GM18870 (cell line): Measurements from ENCODE around the gene LDB3.

Experiments used
- ATAC-seq: cut with Tn5 transposase; IDR thresholded peaks from one replicate; pipeline ENCODE4 v1.9.1; 2021; ENCODE audit warnings: moderate library complexity; ENCODE audit not compliant: unreplicated experiment

The LDB3 gene

DNA sequence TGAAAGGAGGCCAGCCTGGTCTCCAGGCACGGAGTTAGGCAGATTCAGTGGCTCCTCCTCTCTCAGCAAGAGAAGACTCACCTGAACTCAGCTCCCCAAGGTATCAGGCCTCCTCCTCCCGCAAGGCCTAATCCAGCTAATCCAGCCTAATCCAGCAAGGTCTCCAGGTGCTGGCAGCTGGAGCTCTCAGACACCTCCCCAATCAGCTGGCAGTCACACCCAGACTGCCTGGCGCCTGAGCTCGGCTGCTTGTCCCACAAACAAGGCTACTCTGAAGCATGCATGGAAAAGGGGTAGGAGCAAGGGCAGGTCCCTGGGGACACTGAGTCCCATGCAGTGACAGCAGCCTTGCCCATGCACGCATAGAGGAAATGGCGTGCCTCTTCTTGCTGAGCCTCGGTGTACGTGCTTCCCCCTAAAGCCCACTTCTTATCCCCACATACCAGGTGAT lies 17.3 kb upstream of the LDB3 start:
- no peak for ATAC-seq

DNA sequence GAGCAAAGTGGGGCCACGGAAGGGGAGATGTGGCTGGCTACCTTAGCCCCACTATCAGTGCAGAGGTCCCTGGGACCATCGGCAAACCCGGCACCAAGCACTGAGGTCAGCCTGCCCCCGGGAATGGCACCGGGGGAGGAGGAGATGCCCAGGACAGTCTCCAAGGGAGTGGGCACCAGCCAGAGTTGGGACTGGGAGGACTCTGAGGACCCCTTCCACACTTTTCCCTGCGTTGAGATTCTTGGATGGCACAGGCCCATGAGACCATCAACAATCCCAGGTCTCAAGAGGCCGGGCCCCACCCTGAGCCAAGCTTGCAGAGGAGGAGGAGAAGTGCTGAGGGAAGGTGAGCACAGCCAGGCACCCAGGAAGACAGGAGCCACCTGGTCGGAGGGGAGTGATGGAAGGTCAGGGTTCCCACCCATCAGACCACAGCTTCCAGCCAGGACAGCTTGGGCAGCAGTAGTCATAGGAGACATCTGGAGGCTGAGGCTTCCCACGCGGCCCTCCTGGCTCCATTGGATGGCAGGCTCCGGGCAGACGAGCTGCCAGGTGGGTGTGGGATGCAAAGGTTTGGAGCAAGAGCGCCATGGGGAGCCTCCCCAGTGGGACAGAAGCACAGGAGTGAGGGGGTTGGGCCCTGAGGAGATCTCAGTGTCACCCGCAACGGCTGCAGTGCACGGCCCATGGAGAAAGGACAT lies 16.5 kb upstream of the LDB3 start:
- no peak for ATAC-seq

DNA sequence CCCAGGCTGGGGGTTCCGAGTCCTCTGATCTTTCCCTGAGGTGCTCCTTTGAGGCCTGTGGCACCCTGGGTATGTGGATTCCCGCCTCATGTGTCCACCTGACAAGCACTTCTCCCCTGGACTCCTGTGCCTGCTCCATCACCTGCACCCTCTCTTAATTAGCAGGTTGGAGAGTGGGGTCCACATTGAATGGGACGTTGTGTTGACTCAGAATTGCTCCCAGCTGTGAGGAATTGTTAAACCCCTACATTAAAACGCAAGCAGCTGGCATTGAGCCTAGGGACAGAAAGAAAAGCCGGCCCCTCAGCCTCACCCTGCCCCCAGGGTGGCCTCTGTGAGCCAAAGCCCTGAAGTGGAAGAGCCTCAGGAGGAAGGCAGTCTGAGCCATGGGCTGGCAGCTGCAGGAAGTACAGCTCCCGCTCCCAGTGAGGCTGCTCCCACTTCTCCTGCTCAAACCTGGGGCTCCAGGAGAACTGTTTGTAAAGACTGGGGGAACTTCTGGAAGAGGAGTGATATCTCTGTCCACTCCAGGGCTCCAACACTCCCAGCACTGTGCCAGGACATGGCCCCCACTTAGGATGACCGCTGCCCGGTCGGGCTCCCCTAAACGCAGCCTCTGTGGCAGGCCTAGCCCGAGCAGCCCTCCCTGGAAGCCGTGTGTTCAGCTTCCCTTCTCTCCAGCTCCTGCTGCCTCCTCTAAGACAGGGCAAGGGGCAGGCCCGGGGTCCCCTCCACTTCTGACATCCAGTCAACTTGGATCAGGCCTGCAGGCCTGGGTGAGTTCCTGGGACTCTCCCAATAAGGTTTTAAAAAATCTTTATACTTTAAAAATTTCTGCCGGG lies 15.7 kb upstream of the LDB3 start:
- ATAC-seq = no peak

DNA sequence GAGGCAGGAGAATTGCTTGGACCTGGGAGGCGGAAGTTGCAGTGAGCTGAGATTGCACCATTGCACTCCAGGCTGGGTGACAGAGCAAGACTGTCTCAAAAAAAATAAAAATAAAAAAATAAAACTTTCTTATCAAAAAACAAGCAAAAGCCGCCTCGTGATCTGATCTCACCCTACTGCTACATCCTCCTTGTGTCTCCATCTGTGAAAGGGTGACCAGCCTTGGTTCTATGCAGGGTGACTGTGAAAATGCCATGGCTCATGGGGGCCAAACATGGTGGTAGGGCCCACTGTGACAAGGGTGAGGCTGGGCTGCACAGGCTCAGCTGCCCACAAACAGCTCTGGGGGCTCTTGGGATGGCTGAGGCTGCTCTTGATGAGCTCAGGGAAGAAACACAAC lies 14.9 kb upstream of the LDB3 start:
- ATAC-seq = no peak

DNA sequence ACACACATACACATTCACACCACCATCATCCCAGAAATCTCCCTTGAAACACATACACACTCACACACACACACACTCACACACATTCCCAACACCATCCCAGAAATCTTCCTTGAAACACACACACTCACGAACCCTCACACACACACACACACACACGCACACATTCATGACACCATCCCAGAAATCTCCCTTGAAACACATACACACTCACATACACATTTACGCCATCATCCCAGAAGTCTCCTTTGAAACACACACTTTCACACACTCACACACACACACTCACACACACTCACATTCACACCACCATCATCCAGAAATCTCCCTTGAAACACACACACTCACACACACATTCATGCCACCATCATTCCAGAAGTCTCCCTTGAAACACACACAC lies 14.3 kb upstream of the LDB3 start:
- ATAC-seq = no peak

DNA sequence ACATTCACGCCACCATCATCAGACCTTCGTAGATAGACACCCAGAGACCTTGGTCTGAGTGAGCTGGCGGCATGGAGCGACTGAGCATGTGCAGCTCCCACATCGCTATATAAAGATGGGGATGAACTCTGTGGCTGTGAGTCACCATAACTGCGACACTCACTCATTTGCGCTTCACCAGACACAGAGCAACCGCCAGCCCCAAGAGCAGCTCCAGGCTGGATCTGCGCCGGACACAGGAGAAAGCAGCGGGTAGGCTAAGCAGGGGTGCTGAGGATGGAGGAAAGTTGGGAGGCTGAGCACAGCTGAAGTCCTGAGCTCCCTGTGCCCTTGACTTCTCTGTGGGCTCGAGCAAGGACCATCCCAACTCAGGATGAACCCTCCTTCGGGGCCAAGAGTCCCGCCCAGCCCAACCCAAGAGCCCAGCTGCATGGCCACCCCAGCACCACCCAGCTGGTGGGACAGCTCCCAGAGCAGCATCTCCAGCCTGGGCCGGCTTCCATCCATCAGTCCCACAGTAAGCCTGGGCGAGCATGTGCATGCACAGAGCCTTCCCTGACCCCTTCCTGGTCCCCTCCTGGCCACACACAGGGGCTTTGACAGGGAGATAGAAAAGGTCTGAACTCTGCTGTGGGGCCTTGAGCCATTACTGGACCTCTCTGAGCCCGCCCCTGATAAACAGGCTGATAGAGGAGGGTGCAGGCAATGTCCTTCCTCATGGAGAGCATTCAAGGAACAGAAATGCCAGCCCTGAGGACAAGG lies 13.7 kb upstream of the LDB3 start, which contains the start of gene OPN4:
TSS of gene OPN4 (plus strand) at position 137 of the 762 bp plus-strand sequence. CDS start at position 374, 237 bp downstream.
- ATAC-seq = no peak

DNA sequence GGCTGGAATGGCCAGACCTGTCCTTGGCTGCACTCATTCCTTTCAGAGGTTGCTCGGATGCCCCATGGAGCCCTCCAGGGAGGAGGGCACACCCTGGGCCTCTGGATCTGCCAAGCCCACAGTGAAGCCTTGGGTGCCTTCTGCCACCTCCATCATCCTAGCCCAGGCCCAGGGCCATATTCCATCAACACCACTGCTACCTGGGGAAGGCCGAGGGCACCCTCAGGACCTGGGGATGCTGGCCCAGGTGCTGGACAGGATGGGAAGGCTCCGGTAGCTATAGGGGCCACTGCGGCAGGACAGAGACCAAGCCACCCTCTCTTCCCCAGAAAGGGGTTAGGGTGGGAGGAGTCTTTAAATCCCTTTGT lies 13.2 kb upstream of the LDB3 start:
- ATAC-seq = no peak

DNA sequence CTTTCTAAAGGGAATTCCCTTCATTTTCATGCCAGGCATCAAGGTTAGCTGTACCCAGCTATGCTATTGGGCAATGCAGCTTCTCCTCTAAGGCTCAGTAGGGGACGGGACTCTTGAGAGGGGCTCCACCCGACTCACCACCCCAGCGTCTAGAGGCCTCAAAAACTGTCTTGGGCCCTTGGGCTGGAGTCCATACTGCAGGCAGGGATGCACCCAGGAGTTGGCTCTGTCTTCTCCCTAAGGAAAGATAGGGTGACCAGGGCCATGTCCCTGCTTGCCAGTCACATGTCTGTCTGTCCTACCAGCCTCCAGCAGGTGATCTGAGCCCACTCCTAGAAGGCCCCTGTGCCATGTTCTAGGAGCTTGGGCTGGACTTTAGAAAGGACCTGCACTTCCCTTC lies 12.7 kb upstream of the LDB3 start:
- ATAC-seq = no peak

DNA sequence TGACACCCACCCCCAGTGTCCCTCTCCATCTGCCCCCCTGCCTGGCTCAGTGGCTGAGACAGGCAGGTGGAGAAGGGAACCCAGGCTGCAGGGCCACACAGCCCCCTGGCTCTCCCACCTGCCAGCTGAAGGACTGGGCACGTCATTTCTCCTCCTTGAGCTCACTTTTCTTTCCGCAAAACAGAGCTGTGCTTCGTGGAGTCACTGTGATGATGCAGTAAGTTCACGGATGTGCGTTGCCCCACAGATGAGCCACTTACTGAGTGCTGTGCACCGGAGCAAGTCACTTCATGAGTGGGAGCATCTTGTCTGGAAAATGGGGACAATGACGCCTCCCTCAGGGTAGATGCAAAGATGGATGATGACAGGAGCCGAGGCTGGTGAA lies 11.3 kb upstream of the LDB3 start:
- no peak for ATAC-seq

DNA sequence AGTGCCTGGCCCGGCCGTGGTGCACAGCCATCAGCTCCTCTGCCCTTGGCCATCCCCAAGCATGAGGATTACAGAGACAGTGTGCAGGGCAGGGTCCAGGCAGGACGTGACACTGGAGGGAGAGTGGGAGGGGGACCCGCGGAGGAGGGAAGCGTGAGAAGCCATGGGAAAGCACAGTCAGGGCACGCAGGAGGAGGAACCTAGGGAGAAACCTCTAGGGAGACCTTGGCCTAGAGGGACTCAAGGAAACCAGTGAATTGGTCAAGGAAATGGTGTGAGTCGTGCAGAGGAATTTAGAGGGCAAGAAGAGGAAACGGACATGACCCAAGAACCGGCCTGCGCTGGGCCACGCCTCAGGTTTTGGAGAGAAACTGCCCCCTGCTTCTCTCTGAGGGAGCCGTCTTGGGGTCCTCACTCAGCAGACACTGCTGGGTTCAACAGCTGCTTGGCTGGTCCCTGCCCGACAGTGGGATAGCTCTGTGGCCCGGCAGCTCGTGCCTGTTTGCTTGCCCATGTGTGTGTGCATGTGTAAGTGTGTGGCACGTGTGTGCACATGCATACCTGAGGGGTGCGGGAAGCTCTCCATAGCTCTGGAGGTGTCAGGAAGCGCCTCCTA lies 10.8 kb upstream of the LDB3 start:
- ATAC-seq = no peak

DNA sequence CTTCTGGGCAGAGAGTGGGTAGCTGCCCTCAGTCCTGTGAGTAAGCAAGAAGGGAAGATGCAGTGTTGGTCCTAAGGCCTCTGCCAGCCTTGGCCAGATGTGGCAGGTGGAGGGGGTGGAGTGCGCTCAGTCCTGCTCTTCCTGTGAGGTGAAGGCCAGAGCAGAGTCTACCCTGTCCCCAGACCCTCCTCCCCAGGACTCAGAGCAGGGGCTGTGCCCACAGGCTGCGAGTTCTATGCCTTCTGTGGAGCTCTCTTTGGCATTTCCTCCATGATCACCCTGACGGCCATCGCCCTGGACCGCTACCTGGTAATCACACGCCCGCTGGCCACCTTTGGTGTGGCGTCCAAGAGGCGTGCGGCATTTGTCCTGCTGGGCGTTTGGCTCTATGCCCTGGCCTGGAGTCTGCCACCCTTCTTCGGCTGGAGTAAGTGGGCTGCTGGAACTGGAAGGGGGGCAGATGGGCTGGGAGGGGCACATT lies 10.0 kb upstream of the LDB3 start:
- no peak for ATAC-seq

DNA sequence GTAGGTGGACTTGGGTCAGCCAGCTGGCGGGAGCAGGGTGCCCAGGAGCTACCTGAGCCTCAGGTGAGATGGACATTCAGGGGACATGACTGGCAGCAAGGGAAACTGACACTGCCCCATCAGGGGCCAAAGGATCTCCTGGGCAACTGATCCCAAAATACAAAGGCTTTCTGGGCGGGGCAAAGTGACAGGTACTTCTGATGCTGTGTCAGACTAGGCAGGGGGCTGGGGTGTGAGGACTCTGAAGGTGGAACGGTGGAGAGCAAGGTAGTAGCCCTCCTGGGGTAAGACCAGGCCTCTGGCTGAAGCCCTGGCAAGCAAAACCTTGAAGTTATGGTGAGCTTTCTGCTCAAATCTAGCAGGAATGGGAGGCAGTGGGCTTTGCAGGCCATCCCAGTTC lies 9.6 kb upstream of the LDB3 start:
- no peak for ATAC-seq

DNA sequence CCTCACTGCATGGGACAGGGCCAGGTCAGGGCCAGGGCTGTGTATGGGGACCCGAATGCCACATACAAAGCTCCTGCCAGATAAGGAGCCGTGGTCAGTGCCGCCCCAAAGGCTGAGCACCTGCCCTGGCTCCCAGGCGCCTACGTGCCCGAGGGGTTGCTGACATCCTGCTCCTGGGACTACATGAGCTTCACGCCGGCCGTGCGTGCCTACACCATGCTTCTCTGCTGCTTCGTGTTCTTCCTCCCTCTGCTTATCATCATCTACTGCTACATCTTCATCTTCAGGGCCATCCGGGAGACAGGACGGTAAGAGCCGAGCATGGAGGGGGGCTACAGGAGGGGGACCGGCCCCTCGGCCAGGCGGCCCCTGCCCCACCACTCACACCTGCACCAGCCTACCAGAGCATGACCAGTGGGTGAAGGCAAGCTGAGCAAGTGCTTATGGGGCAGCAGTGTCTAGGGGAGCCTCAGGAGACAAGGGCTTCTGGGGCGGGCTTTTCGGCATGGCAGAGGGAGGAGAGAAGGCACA lies 9.1 kb upstream of the LDB3 start:
- ATAC-seq = no peak

DNA sequence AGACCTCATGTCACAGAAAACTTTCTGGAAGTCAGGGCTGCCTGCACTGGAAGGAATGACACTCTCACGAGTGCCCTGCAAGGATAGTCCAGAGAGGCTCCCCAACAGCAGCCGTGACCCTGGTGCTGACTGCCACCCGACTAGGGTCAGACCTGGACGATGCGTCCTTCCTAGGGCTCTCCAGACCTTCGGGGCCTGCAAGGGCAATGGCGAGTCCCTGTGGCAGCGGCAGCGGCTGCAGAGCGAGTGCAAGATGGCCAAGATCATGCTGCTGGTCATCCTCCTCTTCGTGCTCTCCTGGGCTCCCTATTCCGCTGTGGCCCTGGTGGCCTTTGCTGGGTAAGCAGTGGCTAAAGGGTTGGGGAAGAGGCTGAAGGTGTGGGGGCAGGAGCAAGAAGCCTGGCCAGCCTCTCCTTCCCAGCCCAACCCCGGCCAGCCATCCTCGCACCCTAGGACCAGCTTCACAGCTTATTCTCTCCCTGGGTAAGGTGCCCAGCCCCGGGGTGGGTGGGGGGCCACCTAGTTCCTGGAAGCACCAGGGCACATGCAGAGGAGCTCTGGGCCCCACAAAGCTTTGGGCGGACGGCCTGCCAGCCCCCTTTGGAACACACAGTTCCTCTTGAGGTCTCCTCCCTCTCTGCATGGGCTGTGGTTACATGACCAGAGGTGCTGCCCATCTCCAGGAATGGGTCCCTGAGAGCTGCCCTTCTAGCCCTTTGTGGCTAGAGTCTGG lies 8.4 kb upstream of the LDB3 start:
- no peak for ATAC-seq

DNA sequence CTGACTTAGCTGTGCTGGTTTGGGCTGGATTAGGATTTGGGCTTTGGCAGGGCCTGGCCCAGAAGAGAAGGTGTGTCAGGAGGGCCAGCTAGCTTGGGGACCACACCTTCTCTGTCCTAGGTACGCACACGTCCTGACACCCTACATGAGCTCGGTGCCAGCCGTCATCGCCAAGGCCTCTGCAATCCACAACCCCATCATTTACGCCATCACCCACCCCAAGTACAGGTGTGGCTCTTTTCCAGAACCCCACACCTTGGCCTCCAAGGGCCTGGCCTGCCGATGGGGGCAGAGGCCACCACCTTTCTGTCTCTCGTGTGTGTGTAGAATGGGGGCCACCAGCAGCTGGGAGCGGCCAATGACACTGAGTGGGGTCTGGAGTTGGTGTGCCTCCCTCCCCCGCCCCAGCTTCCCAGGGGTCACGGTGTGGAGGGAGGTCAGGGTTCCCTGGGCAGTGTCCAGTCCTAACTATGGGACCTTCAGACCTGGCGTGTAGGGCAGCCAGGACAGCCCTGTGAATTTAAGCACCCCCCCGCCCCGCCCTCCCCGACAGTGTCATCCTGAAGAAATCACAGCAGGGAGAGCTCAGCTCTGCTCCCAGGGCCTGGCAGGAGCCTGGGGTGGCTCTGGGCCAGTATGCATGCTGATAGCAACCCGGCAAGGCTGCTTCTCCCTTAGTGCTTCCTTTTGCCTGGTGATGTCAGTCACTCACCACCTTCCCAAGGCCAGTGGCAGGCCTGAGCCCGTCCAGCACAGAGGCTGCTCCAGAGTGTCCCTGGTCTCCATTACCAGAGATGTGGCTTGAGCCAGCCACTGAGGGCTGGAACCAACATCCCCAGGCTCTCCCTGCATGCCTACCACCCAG lies 6.9 kb upstream of the LDB3 start:
- ATAC-seq = no peak

DNA sequence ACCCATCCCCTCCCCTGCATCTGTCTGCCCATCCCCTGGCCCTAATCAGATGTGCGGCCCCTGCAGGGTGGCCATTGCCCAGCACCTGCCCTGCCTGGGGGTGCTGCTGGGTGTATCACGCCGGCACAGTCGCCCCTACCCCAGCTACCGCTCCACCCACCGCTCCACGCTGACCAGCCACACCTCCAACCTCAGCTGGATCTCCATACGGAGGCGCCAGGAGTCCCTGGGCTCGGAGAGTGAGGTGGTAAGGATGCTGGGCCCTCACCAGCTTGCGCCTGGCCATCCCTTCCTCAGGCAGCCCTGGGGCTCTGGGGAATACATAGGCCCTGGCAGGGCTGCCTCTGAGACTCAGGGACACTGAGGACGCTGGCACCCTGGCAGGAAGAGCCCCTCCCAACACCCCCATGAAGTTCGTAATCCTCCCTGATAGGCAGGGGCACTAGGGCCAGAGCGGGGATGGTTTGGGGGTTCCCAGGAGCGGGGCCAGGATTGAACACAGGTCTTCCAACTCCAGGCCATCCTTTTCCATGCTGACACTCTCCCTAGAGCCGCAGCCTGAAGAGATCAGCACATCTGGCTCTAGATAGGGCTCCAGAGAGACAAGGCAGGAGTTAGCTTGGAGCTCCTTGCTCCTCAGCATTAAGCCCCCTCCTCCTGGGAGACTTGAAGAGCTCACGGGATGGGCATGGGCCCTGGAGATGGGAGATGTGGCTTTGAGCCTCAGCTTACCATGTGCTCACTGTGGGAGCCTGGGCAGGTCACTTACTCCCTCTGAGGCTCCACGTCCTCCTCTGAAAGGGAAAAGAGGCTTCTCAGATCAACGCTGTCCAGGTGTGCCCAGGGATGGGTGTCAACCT lies 5.9 kb upstream of the LDB3 start:
- no peak for ATAC-seq

DNA sequence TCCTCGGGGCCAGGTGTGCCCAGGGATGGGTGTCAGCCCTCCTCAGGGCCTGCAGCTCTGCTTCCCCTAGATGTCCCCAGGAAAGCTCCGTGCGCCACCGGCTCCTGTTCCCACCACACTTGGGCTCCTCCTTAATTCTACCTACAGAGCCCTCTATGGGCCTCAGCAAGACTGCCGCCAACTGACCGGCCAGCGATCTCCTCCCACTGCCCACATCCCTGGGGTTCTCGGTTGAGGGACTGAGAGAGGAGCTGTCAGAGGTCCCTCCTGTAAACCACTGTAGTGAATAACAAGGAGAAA lies 5.3 kb upstream of the LDB3 start:
- ATAC-seq = no peak

DNA sequence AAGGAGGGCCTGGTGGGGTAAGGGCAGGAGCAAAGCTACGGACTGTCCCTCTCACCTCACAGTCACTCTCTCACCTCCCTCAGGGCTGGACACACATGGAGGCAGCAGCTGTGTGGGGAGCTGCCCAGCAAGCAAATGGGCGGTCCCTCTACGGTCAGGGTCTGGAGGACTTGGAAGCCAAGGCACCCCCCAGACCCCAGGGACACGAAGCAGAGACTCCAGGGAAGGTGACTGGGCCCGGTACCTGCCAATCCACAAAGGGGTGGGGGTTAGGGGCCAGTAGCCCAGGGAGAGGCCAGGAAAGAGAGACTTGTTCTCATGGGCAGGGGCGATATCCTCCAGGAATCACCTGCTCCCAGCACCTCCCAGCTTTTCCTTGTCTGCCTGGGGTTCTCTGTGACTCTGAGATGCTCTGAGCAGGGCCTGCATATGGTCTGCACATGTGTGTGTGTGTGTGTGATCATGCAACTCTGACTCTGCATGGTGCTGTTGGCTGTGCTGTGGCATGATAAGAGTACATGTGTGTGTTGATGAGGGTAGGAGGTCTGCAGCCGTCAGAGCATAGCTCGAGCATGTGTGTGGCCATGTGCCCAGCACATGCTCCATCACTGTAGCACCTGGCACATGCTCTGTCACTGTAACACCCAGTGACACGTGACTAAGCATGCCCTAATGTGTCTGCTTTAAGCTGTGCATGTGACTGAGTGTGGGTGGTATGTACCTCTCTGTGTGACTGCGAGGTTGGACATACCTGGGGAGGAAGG lies 4.6 kb upstream of the LDB3 start:
- ATAC-seq = no peak
